ENCODE data around the gene SELENON. TPM values are rescaled to one million over a fixed set of nuclear protein-coding genes. Genes with fewer than 3 reads are reported as not detected.
"Not testable (repeated sequence)": the region's sequence is repeated elsewhere in the genome, so short reads cannot be mapped to it uniquely, and the experiment has no call there.

The SELENON gene
- total and polyA plus RNA-seq, 2 experiments from 2014 or later = 9.0 to 49.7 TPM

DNA sequence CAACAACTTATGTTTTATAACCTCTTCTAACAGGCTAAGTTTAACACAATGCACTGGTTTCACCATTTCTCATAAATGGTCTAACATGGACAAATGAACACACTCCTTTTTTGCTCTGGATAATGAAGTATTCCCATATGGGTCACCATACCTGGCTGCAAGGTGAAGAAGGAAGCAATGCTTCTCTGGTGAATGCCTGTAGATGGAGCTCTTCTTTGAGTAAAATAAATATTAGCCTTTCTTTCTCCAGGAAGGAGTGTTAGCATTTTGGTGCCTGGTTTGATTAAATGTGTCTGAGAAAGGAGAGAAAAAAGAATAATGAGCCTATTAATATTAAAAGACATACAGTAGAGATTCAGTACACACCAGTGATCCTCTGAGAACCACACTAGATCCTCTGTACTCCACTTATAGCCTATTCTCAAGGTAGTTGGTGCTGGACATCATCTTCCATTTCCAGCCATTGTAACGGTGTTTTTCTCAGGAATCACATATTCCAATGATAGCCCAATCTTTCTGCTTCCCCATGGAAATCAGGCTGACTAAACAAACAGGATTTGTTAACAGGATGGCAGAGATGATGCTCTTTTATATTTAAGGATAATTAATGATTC, 37.4 kb downstream of the SELENON start:
- in situ Hi-C loops (cut with MboI) = no loop called here
- WGBS, 2 experiments (ENCODE audit: low coverage in 1 of 2, low lambda C conversion rate in 2 of 2, missing lambda C conversion rate in 2 of 2) = 96 to 100% methylated on average over 1 of the region's 1 CpG

DNA sequence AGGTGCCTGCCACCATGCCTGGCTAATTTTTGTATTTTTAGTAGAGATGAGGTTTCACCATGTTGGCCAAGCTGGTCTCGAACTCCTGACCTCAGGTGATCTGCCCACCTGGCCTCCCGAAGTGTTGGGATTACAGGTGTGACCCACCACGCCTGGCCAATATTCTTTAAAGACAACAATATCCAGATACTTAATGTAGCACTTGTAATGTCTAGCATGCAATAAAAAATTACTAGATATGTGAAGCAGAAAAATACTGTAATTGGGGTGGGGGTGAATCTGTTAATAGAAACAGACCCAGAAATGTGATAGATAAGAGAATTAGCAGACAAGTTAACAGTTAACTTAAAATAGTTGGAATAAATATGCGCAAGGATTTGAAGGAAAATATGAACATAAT, 39.8 kb downstream of the SELENON start:
- H3K9me2 ChIP-seq (ENCODE audit: insufficient read depth); H4K20me1 ChIP-seq (ENCODE audit: insufficient read depth); H3K4me3 ChIP-seq; H3K4me1 ChIP-seq (ENCODE audit: insufficient read depth); H3K27me3 ChIP-seq (replicated peaks; ENCODE audit: insufficient read depth); DNase-seq; H3K79me2 ChIP-seq (ENCODE audit: insufficient read depth); H3K4me2 ChIP-seq (ENCODE audit: unreplicated experiment); H3F3A ChIP-seq (ENCODE audit: insufficient read depth); H3K27ac ChIP-seq; H3K36me3 ChIP-seq (ENCODE audit: low read depth); H3K9ac ChIP-seq; in situ Hi-C loops (cut with MboI); H3K9me3 ChIP-seq (ENCODE audit: low read depth); H2AFZ ChIP-seq: not testable (repeated sequence)
- 83 to 87% methylated on average over 4 of the region's 4 CpGs for WGBS, 2 experiments (ENCODE audit: low coverage in 1 of 2, low lambda C conversion rate in 2 of 2, missing lambda C conversion rate in 2 of 2)

More for the DNA sequence above, 37.4 kb downstream of the SELENON start:
- no peaks in the 10 kb centered on the region for H3K27me3 ChIP-seq (replicated peaks; ENCODE audit: insufficient read depth)
- TF ChIP-seq EZH2 (IDR thresholded peaks at IDR 0.05; ENCODE audit: insufficient read depth, poor library complexity, severe bottlenecking) (no peak), EZH2phosphoT487 (IDR thresholded peaks at IDR 0.05; ENCODE audit: insufficient read depth, low read depth) (no peak)
- peak; percentile 20 for DNase-seq
- no peaks in the 10 kb centered on the region for H3K4me1 ChIP-seq (ENCODE audit: insufficient read depth)
- no peak overlapping the region for H3K4me3 ChIP-seq
- peaks cover 4% of the 10 kb centered on the region; the same call in 1 of the 2 replicates for H3F3A ChIP-seq (ENCODE audit: insufficient read depth)
- H4K20me1 ChIP-seq (ENCODE audit: insufficient read depth) = no peaks in the 10 kb centered on the region
- H3K9me3 ChIP-seq (ENCODE audit: low read depth) = no peaks in the 10 kb centered on the region
- H3K36me3 ChIP-seq (ENCODE audit: low read depth) = peaks cover 18% of the 10 kb centered on the region
- peaks cover 8% of the 10 kb centered on the region; the same call in 1 of the 2 replicates for H3K79me2 ChIP-seq (ENCODE audit: insufficient read depth)
- no peak overlapping the region for H3K27ac ChIP-seq
- no peak overlapping the region for H3K9ac ChIP-seq
- no peak overlapping the region for H2AFZ ChIP-seq
- H3K4me2 ChIP-seq (ENCODE audit: unreplicated experiment) = no peak overlapping the region
- H3K9me2 ChIP-seq (ENCODE audit: insufficient read depth) = no peaks in the 10 kb centered on the region

DNA sequence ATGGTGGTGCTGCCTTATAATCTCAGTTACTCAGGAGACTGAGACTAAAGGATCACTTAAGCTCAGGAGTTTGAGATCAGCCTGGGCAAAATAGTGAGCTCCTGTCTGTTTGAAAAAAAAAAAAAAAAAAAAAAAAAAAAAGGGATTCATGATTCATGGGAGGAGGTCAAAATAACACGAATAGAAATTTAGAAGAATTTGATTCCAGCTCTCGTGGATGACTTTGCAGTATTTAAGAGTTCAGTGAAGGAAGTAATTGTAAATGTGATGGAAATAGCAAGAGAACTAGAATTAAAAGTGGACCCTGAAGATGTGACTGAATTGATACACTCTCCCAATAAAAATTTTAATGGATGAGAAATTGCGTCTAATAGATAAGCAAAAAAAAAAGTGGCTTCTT, 43.5 kb downstream of the SELENON start:
- no peak overlapping the region for H3K9ac ChIP-seq
- H3F3A ChIP-seq (ENCODE audit: insufficient read depth) = peaks cover 7% of the 10 kb centered on the region; the same call in 1 of the 2 replicates
- H3K27me3 ChIP-seq (replicated peaks; ENCODE audit: insufficient read depth) = no peaks in the 10 kb centered on the region
- in situ Hi-C loops (cut with MboI) = no loop called here
- no peak overlapping the region for H3K4me3 ChIP-seq
- H3K27ac ChIP-seq = no peak overlapping the region
- H3K4me1 ChIP-seq (ENCODE audit: insufficient read depth) = no peaks in the 10 kb centered on the region
- no peak overlapping the region for H3K4me2 ChIP-seq (ENCODE audit: unreplicated experiment)
- no peaks in the 10 kb centered on the region for H3K9me2 ChIP-seq (ENCODE audit: insufficient read depth)
- H2AFZ ChIP-seq = no peak overlapping the region
- no peak for DNase-seq
- 0 out of 2 replicates have a peak, but pooled peaks cover 8% of the 10 kb centered on the region for H3K79me2 ChIP-seq (ENCODE audit: insufficient read depth)
- H4K20me1 ChIP-seq (ENCODE audit: insufficient read depth) = no peaks in the 10 kb centered on the region
- 84 to 85% methylated on average over 3 of the region's 3 CpGs for WGBS, 2 experiments (ENCODE audit: low coverage in 1 of 2, low lambda C conversion rate in 2 of 2, missing lambda C conversion rate in 2 of 2)
- no peaks in the 10 kb centered on the region for H3K9me3 ChIP-seq (ENCODE audit: low read depth)
- H3K36me3 ChIP-seq (ENCODE audit: low read depth) = no peaks in the 10 kb centered on the region
- no peak for TF ChIP-seq EZH2 (IDR thresholded peaks at IDR 0.05; ENCODE audit: insufficient read depth, poor library complexity, severe bottlenecking)
- TF ChIP-seq EZH2phosphoT487 (IDR thresholded peaks at IDR 0.05; ENCODE audit: insufficient read depth, low read depth) = no peak

DNA sequence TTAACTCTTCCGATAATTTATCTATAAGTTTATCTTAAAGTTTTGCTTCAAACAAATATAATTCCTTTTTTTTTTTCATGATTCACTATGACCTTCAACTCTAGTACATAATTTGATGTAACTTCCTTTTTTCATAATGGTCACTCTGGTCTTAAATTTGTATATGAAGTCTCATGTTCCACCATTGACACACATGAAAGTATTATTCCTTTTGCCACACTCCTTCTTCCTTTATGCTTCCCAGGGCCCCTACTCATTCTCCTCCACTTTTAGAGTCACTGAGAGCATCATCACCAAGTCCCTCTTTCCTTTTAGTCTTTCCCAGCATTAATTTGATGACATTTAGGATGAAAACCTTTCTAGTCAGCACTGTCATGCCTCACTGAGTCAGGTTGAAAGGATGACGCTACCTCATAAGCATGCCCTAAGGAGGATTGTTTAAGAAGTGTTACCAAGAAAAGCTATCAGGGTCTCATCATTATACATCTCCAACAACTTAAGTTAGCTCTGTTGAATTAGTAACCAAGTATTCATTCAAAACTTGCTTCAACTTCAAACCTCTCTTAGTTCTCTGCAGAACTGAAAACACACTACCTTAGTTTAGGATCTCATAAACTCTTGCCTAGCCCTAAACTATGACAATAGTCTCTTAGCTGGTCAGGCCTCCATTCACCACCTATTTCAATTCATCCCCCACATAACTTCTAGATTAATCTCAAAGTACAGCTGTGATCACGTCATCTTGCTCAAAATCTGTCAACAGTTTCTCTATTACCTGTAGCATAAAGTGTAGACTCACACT, 44.7 kb downstream of the SELENON start:
- in situ Hi-C loops (cut with MboI) = no loop called here
- no peaks in the 10 kb centered on the region for H3K36me3 ChIP-seq (ENCODE audit: low read depth)
- no peaks in the 10 kb centered on the region for H4K20me1 ChIP-seq (ENCODE audit: insufficient read depth)
- no peak overlapping the region for H3K4me2 ChIP-seq (ENCODE audit: unreplicated experiment)
- no peak overlapping the region for H3K4me3 ChIP-seq
- no peak overlapping the region for H3K9ac ChIP-seq
- TF ChIP-seq EZH2 (IDR thresholded peaks at IDR 0.05; ENCODE audit: insufficient read depth, poor library complexity, severe bottlenecking) (no peak), EZH2phosphoT487 (IDR thresholded peaks at IDR 0.05; ENCODE audit: insufficient read depth, low read depth) (no peak)
- no peaks in the 10 kb centered on the region for H3K9me2 ChIP-seq (ENCODE audit: insufficient read depth)
- DNase-seq = peak; percentile 9
- no peak overlapping the region for H3K27ac ChIP-seq
- H3K79me2 ChIP-seq (ENCODE audit: insufficient read depth) = 0 out of 2 replicates have a peak, but pooled peaks cover 1% of the 10 kb centered on the region
- H3F3A ChIP-seq (ENCODE audit: insufficient read depth) = peaks cover 7% of the 10 kb centered on the region; the same call in 1 of the 2 replicates
- H2AFZ ChIP-seq = 0 out of 2 replicates have a peak overlapping the region, but pooled peaks have one; percentile 15
- no peaks in the 10 kb centered on the region for H3K9me3 ChIP-seq (ENCODE audit: low read depth)
- H3K27me3 ChIP-seq (replicated peaks; ENCODE audit: insufficient read depth) = no peaks in the 10 kb centered on the region
- no peaks in the 10 kb centered on the region for H3K4me1 ChIP-seq (ENCODE audit: insufficient read depth)
- WGBS, 2 experiments (ENCODE audit: low coverage in 1 of 2, low lambda C conversion rate in 2 of 2, missing lambda C conversion rate in 2 of 2) = 84 to 88% methylated on average over 3 of the region's 3 CpGs

Measured in GM23248 (cell line).